ENCODE results near the gene PTPRN2. TPM values are rescaled to one million over a fixed set of nuclear protein-coding genes. Genes with fewer than 3 reads are reported as not detected.

Gene PTPRN2
- total and polyA plus RNA-seq, 2 of the 8 experiments (the other 6 are each of a cell fraction or from before 2014, with no cell fraction given): 2.6 to 4.5 TPM

GRCh38 chr7:157877298-157878090, 710.1 kb downstream of the PTPRN2 start (continued):
- TF ChIP-seq, protein P1, sequence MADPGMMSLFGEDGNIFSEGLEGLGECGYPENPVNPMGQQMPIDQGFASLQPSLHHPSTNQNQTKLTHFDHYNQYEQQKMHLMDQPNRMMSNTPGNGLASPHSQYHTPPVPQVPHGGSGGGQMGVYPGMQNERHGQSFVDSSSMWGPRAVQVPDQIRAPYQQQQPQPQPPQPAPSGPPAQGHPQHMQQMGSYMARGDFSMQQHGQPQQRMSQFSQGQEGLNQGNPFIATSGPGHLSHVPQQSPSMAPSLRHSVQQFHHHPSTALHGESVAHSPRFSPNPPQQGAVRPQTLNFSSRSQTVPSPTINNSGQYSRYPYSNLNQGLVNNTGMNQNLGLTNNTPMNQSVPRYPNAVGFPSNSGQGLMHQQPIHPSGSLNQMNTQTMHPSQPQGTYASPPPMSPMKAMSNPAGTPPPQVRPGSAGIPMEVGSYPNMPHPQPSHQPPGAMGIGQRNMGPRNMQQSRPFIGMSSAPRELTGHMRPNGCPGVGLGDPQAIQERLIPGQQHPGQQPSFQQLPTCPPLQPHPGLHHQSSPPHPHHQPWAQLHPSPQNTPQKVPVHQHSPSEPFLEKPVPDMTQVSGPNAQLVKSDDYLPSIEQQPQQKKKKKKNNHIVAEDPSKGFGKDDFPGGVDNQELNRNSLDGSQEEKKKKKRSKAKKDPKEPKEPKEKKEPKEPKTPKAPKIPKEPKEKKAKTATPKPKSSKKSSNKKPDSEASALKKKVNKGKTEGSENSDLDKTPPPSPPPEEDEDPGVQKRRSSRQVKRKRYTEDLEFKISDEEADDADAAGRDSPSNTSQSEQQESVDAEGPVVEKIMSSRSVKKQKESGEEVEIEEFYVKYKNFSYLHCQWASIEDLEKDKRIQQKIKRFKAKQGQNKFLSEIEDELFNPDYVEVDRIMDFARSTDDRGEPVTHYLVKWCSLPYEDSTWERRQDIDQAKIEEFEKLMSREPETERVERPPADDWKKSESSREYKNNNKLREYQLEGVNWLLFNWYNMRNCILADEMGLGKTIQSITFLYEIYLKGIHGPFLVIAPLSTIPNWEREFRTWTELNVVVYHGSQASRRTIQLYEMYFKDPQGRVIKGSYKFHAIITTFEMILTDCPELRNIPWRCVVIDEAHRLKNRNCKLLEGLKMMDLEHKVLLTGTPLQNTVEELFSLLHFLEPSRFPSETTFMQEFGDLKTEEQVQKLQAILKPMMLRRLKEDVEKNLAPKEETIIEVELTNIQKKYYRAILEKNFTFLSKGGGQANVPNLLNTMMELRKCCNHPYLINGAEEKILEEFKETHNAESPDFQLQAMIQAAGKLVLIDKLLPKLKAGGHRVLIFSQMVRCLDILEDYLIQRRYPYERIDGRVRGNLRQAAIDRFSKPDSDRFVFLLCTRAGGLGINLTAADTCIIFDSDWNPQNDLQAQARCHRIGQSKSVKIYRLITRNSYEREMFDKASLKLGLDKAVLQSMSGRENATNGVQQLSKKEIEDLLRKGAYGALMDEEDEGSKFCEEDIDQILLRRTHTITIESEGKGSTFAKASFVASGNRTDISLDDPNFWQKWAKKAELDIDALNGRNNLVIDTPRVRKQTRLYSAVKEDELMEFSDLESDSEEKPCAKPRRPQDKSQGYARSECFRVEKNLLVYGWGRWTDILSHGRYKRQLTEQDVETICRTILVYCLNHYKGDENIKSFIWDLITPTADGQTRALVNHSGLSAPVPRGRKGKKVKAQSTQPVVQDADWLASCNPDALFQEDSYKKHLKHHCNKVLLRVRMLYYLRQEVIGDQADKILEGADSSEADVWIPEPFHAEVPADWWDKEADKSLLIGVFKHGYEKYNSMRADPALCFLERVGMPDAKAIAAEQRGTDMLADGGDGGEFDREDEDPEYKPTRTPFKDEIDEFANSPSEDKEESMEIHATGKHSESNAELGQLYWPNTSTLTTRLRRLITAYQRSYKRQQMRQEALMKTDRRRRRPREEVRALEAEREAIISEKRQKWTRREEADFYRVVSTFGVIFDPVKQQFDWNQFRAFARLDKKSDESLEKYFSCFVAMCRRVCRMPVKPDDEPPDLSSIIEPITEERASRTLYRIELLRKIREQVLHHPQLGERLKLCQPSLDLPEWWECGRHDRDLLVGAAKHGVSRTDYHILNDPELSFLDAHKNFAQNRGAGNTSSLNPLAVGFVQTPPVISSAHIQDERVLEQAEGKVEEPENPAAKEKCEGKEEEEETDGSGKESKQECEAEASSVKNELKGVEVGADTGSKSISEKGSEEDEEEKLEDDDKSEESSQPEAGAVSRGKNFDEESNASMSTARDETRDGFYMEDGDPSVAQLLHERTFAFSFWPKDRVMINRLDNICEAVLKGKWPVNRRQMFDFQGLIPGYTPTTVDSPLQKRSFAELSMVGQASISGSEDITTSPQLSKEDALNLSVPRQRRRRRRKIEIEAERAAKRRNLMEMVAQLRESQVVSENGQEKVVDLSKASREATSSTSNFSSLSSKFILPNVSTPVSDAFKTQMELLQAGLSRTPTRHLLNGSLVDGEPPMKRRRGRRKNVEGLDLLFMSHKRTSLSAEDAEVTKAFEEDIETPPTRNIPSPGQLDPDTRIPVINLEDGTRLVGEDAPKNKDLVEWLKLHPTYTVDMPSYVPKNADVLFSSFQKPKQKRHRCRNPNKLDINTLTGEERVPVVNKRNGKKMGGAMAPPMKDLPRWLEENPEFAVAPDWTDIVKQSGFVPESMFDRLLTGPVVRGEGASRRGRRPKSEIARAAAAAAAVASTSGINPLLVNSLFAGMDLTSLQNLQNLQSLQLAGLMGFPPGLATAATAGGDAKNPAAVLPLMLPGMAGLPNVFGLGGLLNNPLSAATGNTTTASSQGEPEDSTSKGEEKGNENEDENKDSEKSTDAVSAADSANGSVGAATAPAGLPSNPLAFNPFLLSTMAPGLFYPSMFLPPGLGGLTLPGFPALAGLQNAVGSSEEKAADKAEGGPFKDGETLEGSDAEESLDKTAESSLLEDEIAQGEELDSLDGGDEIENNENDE (IDR thresholded peaks at IDR 0.05; ENCODE audit: insufficient replicate concordance, low read length): no peak
- TF ChIP-seq KDM1A (IDR thresholded peaks at IDR 0.05; ENCODE audit: borderline replicate concordance, low read length) (no peak), GTF2F1 (IDR thresholded peaks at IDR 0.05; ENCODE audit: borderline replicate concordance, low read depth, low read length) (no peak), TAF1 (IDR thresholded peaks at IDR 0.05; ENCODE audit: low read depth, low read length) (no peak), SAP30 (IDR thresholded peaks at IDR 0.05; ENCODE audit: insufficient read depth, insufficient replicate concordance, low read length) (no peak), SIX5 (IDR thresholded peaks at IDR 0.05; ENCODE audit: low read depth, low read length) (no peak), FOSL1 (IDR thresholded peaks at IDR 0.05; ENCODE audit: insufficient read depth, low read depth, low read length) (no peak), BRCA1 (IDR thresholded peaks at IDR 0.05; ENCODE audit: low read depth, low read length) (no peak), SP4 (IDR thresholded peaks at IDR 0.05; ENCODE audit: low read length) (no peak)
- TF ChIP-seq, protein P2, sequence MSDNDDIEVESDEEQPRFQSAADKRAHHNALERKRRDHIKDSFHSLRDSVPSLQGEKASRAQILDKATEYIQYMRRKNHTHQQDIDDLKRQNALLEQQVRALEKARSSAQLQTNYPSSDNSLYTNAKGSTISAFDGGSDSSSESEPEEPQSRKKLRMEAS (IDR thresholded peaks at IDR 0.05): no peak

All from H1 (cell line).